GM19324 (cell line): Measurements from ENCODE around the gene MYO1C.
A peak's percentile ranks its signal among the peaks of the same experiment; 100 is the strongest.
"Not testable (repeated sequence)": the region's sequence is repeated elsewhere in the genome, so short reads cannot be mapped to it uniquely, and the experiment has no call there.

Experiments
- ATAC-seq: cut with Tn5 transposase; IDR thresholded peaks from one replicate; pipeline ENCODE4 v1.9.1; 2021; ENCODE audit warnings: mild to moderate bottlenecking, moderate library complexity; ENCODE audit not compliant: unreplicated experiment, low FRiP score

MYO1C gene

DNA sequence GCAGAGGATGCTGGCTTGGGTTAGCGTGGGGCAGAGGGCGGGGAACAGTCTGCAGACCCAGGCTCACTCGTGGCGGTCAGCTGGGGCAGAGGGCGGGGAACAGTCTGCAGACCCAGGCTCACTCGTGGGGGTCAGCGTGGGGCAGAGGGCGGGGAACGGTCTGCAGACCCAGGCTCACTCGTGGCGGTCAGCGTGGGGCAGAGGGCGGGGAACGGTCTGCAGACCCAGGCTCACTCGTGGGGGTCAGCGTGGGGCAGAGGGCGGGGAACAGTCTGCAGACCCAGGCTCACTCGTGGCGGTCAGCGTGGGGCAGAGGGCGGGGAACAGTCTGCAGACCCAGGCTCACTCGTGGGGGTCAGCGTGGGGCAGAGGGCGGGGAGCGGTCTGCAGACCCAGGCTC lies 16.2 kb upstream of the MYO1C start:
- not testable (repeated sequence) for ATAC-seq

- ATAC-seq, result no peak
Measured at GRCh38 chr17:1506649-1507267, 14.3 kb upstream of the MYO1C start.

DNA sequence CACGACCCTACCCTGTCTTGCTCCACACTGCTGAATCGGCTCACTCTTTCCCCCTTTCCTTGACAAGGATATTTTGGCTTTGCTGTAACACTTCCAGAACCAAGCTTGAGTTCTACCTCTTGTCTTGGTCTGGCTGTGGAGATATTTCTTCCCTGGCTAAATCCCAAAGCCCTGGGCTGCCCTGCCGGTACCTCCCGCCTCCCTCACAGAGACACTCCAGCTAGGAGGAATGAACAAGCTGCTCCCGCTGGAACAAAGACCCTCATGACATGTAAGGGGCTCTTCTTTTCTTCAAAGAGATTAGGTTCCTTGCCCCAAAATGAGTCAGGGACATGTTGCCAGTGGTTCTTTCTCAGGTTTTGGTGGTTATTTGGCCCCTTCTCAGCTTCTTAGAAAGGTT lies 13.1 kb upstream of the MYO1C start:
- no peak for ATAC-seq

- ATAC-seq, result no peak
Measured at GRCh38 chr17:1504866-1505265, 12.4 kb upstream of the MYO1C start.

GRCh38 chr17:1503699-1504098 lies 11.2 kb upstream of the MYO1C start:
- ATAC-seq, result no peak

- no peak for ATAC-seq
Measured at GRCh38 chr17:1498869-1499268, 6.4 kb upstream of the MYO1C start.

GRCh38 chr17:1498233-1498632 lies 5.7 kb upstream of the MYO1C start:
- no peak for ATAC-seq

- no peak for ATAC-seq
Measured at GRCh38 chr17:1497831-1498230, 5.3 kb upstream of the MYO1C start.

- no peak for ATAC-seq
Measured at GRCh38 chr17:1496869-1497268, 4.4 kb upstream of the MYO1C start.

- ATAC-seq, result no peak
Measured at GRCh38 chr17:1495265-1495989, 2.9 kb upstream of the MYO1C start.

- ATAC-seq, result no peak
Measured at GRCh38 chr17:1494736-1495253, 2.3 kb upstream of the MYO1C start.

DNA sequence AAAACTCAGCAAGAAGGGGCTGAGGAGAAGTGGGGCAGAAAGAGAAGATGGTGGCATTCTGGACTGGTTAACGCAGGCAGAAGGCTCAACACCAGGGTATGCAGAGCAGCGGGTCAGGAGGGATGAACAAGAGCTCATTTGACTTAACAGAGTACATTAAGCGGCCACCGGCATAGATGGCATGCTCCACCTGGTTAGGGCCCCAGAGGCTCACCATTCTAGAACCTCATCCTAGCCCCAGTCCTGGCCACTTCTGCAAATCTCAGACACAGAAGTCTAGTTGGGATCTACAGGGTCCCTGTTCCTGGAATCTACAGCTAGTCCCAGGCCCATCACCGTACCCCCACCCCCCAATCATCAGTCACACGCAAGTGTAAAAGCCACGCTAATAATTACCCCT lies 1.7 kb upstream of the MYO1C start:
- no peak for ATAC-seq

DNA sequence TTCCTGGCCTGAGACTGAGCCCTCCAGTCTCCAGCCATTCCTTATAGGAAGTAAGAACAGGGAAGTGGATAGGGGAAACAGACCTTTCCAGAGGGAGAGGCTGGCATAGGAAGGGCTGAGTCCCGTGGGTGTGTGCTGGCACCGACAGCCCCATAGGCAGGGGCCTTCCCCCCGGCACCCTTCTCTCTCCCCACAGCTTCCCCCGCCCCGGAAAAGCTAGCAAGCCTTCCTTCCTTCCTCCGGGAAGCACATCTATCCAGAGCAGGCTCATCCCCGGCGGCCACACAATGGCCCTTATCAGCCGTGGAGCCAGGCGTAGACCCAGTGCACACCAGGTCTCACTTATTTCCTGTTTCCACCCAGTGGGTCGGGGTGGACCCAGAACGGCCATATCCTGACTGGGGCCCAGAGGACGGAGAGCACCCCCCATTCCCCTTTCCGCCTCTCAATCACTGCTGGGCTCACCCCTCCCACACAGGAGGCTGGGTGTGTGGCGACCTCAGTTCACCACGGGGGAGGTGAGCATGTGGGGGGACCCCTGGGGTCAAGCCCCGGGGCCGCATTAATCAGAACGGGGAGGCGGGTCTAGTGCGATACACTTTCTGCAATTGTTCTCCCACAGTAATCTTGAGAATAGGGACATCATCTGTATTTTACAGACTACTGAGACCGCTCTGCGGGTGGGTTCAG lies 950 bp upstream of the MYO1C start:
- no peak for ATAC-seq

GRCh38 chr17:1491443-1492248 lies 840 bp downstream of the MYO1C start:
- ATAC-seq, result peak; percentile 50

DNA sequence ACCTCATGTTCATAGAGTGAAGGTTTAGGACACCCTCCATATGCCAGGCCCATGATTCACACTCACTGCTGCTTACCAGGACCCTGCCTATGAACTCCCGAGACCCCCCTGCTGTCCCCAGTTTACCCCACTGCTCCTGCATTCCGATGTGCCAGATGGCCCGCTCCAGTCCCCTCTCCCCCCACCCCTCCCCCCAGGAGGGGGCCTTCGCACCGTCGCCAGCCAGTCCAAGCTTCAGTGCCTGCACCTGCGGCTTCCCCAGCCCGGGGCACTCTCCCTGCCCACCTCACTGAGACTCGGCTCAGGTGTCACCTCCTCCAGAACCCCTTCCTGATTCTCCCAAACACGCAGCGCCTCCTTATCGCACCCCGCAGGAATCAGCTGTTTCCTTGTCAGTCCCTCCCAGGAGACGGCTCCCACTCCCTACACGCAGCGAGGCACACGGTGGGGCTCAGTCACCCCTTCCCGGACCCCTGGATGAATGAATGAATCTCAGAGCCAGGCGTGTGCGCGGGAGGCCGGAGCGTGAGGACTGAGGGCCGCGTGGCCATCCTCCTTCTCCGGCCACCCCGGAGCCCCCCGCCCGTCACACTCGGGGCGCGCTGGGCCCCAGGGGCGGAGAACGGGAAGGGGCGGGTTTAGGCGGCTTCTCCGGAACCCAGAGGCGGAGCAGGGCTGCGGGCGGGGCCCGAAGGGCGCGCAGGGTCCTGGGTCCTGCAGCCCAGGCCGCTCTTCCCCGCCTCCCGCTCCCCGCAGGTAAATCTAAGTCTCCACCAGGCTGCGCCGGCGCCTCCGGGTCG lies 1.6 kb downstream of the MYO1C start:
- ATAC-seq, result peak; percentile 50

GRCh38 chr17:1488826-1489270 lies 3.6 kb downstream of the MYO1C start:
- ATAC-seq, result no peak

- ATAC-seq, result peak; percentile 30
Measured at GRCh38 chr17:1487939-1488825, 4.3 kb downstream of the MYO1C start.

- no peak for ATAC-seq
Measured at GRCh38 chr17:1486802-1487695, 5.4 kb downstream of the MYO1C start.
